Measurements from ENCODE around the gene LHFPL3. TPM values are rescaled to one million over a fixed set of nuclear protein-coding genes. Genes with fewer than 3 reads are reported as not detected.
A peak's percentile ranks its signal among the peaks of the same experiment; 100 is the strongest.
"Not testable (repeated sequence)": the region's sequence is repeated elsewhere in the genome, so short reads cannot be mapped to it uniquely, and the experiment has no call there.

The LHFPL3 gene
- 0.34 to 0.83 TPM in 2 of 3 replicates, not detected in the other for total RNA-seq (2021)
- Bru-seq, nascent RNA, result percentile 17 among the genes with signal in this experiment
- long read RNA-seq, experiment 1, partial matches to known transcripts, result 0 of 5 reads
- long read RNA-seq, experiment 1, other reads (novel, unspliced or antisense), result 5 of 5 reads
- long read RNA-seq, experiment 2, partial matches to known transcripts, result 0 of 9 reads
- long read RNA-seq, experiment 2, other reads (novel, unspliced or antisense), result 9 of 9 reads
- long read RNA-seq, experiment 3, partial matches to known transcripts, result 0 of 2 reads
- long read RNA-seq, experiment 3, other reads (novel, unspliced or antisense), result 2 of 2 reads

GRCh38 chr7:104328296-104328969 is at the start of gene LHFPL3:
TSS of gene LHFPL3 (plus strand) at chr7:104328603.
- peaks cover 69% of the 10 kb centered on the region for H3K27me3 Mint-ChIP-seq (ENCODE audit: low read depth)
- TF ChIP-seq PRDM15 (CRISPR knock-in tag; IDR thresholded peaks at IDR 0.05), result no peak
- 0 out of 2 replicates have a peak, but pooled peaks have one; percentile 15 for TF ChIP-seq NFE2L1 (CRISPR knock-in tag; IDR thresholded peaks at IDR 0.05)
- TF ChIP-seq TP53 (CRISPR knock-in tag; IDR thresholded peaks at IDR 0.05), result peak; percentile 84; the same call in 1 of the 2 replicates
- TF ChIP-seq ELF4 (CRISPR knock-in tag; IDR thresholded peaks at IDR 0.05; ENCODE audit: low read depth), result peak; percentile 71; the same call in 1 of the 2 replicates
- TF ChIP-seq ATF3 (CRISPR knock-in tag; conservative IDR thresholded peaks at IDR 0.05), result 0 out of 2 replicates have a peak, but pooled peaks have one; percentile 2
- 0 out of 2 replicates have a peak, but pooled peaks have one; percentile 9 for TF ChIP-seq FOXP1 (CRISPR knock-in tag; IDR thresholded peaks at IDR 0.05; ENCODE audit: borderline replicate concordance)
- TF ChIP-seq JUN (CRISPR knock-in tag; IDR thresholded peaks at IDR 0.05), result peak; percentile 6; the same call in 1 of the 2 replicates
- 0 out of 2 replicates have a peak, but pooled peaks have one; percentile 2 for TF ChIP-seq SMAD3 (CRISPR knock-in tag; IDR thresholded peaks at IDR 0.05; ENCODE audit: borderline replicate concordance)
- TF ChIP-seq MAX (CRISPR knock-in tag; IDR thresholded peaks at IDR 0.05), result 0 out of 2 replicates have a peak, but pooled peaks have one; percentile 54
- peak; percentile 96 for TF ChIP-seq ZNF263 (CRISPR knock-in tag; IDR thresholded peaks at IDR 0.05; ENCODE audit: low read depth)
- no peak for TF ChIP-seq ZNF416 (CRISPR knock-in tag; IDR thresholded peaks at IDR 0.05)
- no peak for TF ChIP-seq IRF1 (CRISPR knock-in tag; IDR thresholded peaks at IDR 0.05)
- peak; percentile 59 for DNase-seq (ENCODE audit: low spot score)
- H3K9me3 Mint-ChIP-seq, result no peaks in the 10 kb centered on the region
- H3K36me3 Mint-ChIP-seq, result no peaks in the 10 kb centered on the region
- ChIA-PET CTCF (no interaction called here), POLR2A (no interaction called here)
- peak; percentile 74 for ATAC-seq
- peaks cover 16% of the 10 kb centered on the region for H3K4me1 Mint-ChIP-seq
- peak within 1 kb of the TSS; percentile 74 for H3K4me3 Mint-ChIP-seq
- no peak within 1 kb of the TSS for H3K27ac Mint-ChIP-seq

GRCh38 chr7:104281685-104282084 is 46.7 kb upstream of the LHFPL3 start:
- H3K4me3 Mint-ChIP-seq; DNase-seq (ENCODE audit: low spot score); H3K4me1 Mint-ChIP-seq; CTCF ChIA-PET; ATAC-seq; POLR2A ChIA-PET; H3K27me3 Mint-ChIP-seq (ENCODE audit: low read depth); H3K27ac Mint-ChIP-seq: not testable (repeated sequence)
- H3K36me3 Mint-ChIP-seq, result peaks cover 13% of the 10 kb centered on the region
- H3K9me3 Mint-ChIP-seq, result peaks cover 46% of the 10 kb centered on the region

GRCh38 chr7:104286839-104287238 is 41.6 kb upstream of the LHFPL3 start:
- H3K9me3 Mint-ChIP-seq, result peaks cover 17% of the 10 kb centered on the region
- TF ChIP-seq ZBTB43 (CRISPR knock-in tag; IDR thresholded peaks at IDR 0.05) (no peak), CTCF (IDR thresholded peaks at IDR 0.05) (no peak), ESRRA (CRISPR knock-in tag; IDR thresholded peaks at IDR 0.05; ENCODE audit: borderline replicate concordance) (no peak)
- H3K4me1 Mint-ChIP-seq, result no peaks in the 10 kb centered on the region
- ATAC-seq, result no peak
- no peak overlapping the region for H3K4me3 Mint-ChIP-seq
- H3K36me3 Mint-ChIP-seq, result no peaks in the 10 kb centered on the region
- POLR2A ChIA-PET, result no interaction called here
- DNase-seq (ENCODE audit: low spot score), result no peak
- H3K27me3 Mint-ChIP-seq (ENCODE audit: low read depth), result no peaks in the 10 kb centered on the region
- H3K27ac Mint-ChIP-seq, result no peak overlapping the region
- CTCF ChIA-PET, result no interaction called here

Measured in WTC11 (cell line).